Gastrocnemius medialis (tissue), 4 donors: ENCODE results near the gene KLHL25. TPM values are rescaled to one million over a fixed set of nuclear protein-coding genes. Genes with fewer than 3 reads are reported as not detected.
"Not testable (repeated sequence)": the region's sequence is repeated elsewhere in the genome, so short reads cannot be mapped to it uniquely, and the experiment has no call there.

Experiments
- ATAC-seq, 2 donors: fragments of 150-250 bp; one replicate each; pipeline ENCODE4 v1.9.1; 2016
- DNase-seq, 2 donors: peaks; one replicate each; pipeline ENCODE4 v3.0.0-alpha.2; 2019
- H3K27ac ChIP-seq, 4 donors: fragments of 200-600 bp; sonication (generic); 1 replicate in 1 of 4; 2 replicates in 3 of 4; pipeline ENCODE4 v1.5.1; 2016 to 2018; ENCODE audit warnings: mild to moderate bottlenecking in 2 of 4, moderate library complexity in 1 of 4
- H3K27me3 ChIP-seq, 3 donors: fragments of 200-600 bp; sonication (generic) in 2 of 3; 1 replicate in 1 of 3; 2 replicates in 2 of 3; pipeline versions ENCODE4 v1.5.1 to v1.6.0; 2016 to 2019; ENCODE audit warnings: mild to moderate bottlenecking in 1 of 3, moderate library complexity in 1 of 3
- H3K36me3 ChIP-seq, 2 donors: fragments of 200-600 bp; sonication (generic) in 1 of 2; one replicate each; pipeline ENCODE4 v1.5.1; 2017 to 2018
- H3K4me1 ChIP-seq, 2 donors: fragments of 200-600 bp; sonication (generic) in 1 of 2; one replicate each; pipeline ENCODE4 v1.5.1; 2016 to 2017; ENCODE audit warnings: mild to moderate bottlenecking in 2 of 2
- H3K4me3 ChIP-seq, 4 donors: fragments of 200-600 bp; sonication (generic) in 3 of 4; 1 replicate in 1 of 4; 2 replicates in 3 of 4; pipeline ENCODE4 v1.5.1; 2016 to 2019; ENCODE audit warnings: mild to moderate bottlenecking in 2 of 4
- H3K9me3 ChIP-seq, 3 donors: fragments of 200-600 bp; sonication (generic) in 2 of 3; 1 replicate in 1 of 3; 2 replicates in 2 of 3; pipeline ENCODE4 v1.5.1; 2016 to 2019
- POLR2A ChIP-seq, 2 donors: fragments of 450-650 bp; IDR thresholded peaks; one replicate each; pipeline ENCODE4 v1.6.1; 2017; ENCODE audit warnings: antibody characterized with exemption in 2 of 2, mild to moderate bottlenecking in 2 of 2, moderate library complexity in 2 of 2
- in situ Hi-C, 4 donors: fragments of 200-750 bp; cut with MboI; loops; one replicate each; pipeline versions ENCODE4 v1.15.0 to v1.8.0; 2017; ENCODE audit warnings: low sequenced_read_pairs in 4 of 4
- intact Hi-C: fragments of 100-400 bp; cut with DNase I; formaldehyde crosslinking; loops from one replicate; pipeline ENCODE4 v1.15.1; 2023; ENCODE audit warnings: low total_unique reads
- total RNA-seq, 4 donors: library from RNA; depleted of rRNA; stranded (reverse); fragments of >200 nt; gene quantifications; one replicate each; pipeline versions ENCODE4 v1.1.0 to v1.2.3, GENCODE V29; 2016
- TF ChIP-seq, protein P1 (sequence below), 5 experiments: fragments of 450-650 bp in 3 of 5; fragments of 200-600 bp in 2 of 5; sonication (generic) in 2 of 5; IDR thresholded peaks in 4 of 5; conservative IDR thresholded peaks in 1 of 5; 1 replicate in 4 of 5; 2 replicates in 1 of 5; pipeline ENCODE4 v1.5.1; 2016 to 2019; ENCODE audit warnings: antibody characterized with exemption in 5 of 5, mild to moderate bottlenecking in 3 of 5, moderate library complexity in 3 of 5

KLHL25 gene
- total RNA-seq, 4 donors from 2014 or later = 4.8 to 7.0 (median 6.8) TPM

DNA sequence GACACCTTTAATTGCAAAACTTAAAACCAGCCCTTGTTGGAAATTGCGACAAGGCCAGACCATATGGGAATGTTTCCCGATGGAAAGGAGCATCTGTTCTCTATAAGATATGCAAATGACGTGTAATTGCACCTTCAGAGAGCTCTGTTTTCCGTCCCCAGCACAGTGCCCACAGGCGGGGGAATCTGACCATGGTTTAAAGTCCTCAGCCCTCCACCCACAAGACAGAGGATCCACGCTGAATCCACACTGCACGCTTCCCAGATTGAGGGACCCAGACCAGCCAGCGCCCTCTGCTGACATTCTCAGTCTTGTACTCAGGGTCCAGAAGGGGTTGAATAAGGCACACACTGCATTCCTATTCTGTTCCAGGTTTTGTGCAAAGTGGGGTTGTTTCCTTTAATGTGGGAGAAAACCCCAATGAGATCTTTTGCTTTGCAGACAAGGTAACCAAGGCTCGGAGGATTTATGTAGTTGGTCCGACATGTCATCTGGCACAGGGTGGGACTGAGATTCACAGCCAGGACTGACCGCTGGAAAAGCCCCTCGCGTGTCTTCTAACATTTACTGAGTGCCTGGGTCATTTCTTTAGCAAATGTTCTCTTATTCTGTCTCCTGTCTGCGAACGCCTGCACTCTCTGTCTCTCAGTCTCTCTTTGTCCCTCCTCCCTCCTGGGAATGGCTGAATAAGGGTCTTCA lies 36.8 kb upstream of the KLHL25 start:
- Histone ChIP-seq H3K36me3 (no peaks in the 10 kb centered on the region), H3K27me3 (no peaks in the 10 kb centered on the region), H3K27ac (no peak overlapping the region), H3K4me1 (no peaks in the 10 kb centered on the region), H3K9me3 (no peaks in the 10 kb centered on the region), H3K4me3 (no peak overlapping the region)
- intact Hi-C loops = loop anchor here (1.0 to 5.0 kb wide), 3 partner anchors 31 to 101 kb away; no protein-coding TSS in a partner anchor
- TF ChIP-seq, protein P1, sequence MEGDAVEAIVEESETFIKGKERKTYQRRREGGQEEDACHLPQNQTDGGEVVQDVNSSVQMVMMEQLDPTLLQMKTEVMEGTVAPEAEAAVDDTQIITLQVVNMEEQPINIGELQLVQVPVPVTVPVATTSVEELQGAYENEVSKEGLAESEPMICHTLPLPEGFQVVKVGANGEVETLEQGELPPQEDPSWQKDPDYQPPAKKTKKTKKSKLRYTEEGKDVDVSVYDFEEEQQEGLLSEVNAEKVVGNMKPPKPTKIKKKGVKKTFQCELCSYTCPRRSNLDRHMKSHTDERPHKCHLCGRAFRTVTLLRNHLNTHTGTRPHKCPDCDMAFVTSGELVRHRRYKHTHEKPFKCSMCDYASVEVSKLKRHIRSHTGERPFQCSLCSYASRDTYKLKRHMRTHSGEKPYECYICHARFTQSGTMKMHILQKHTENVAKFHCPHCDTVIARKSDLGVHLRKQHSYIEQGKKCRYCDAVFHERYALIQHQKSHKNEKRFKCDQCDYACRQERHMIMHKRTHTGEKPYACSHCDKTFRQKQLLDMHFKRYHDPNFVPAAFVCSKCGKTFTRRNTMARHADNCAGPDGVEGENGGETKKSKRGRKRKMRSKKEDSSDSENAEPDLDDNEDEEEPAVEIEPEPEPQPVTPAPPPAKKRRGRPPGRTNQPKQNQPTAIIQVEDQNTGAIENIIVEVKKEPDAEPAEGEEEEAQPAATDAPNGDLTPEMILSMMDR (IDR thresholded peaks at IDR 0.05 in 4 of 5, conservative IDR thresholded peaks at IDR 0.05 in 1 of 5) = peak; percentile 55 to 74 (median 66)
- no peak for TF ChIP-seq POLR2A (IDR thresholded peaks at IDR 0.05)
- DNase-seq (peak; percentile 46 to 58), ATAC-seq (peak; percentile 80 to 95)
- in situ Hi-C loops = loop anchor here (5.0 to 25.0 kb wide), 8 partner anchors 89 to 537 kb away; no protein-coding TSS in a partner anchor

DNA sequence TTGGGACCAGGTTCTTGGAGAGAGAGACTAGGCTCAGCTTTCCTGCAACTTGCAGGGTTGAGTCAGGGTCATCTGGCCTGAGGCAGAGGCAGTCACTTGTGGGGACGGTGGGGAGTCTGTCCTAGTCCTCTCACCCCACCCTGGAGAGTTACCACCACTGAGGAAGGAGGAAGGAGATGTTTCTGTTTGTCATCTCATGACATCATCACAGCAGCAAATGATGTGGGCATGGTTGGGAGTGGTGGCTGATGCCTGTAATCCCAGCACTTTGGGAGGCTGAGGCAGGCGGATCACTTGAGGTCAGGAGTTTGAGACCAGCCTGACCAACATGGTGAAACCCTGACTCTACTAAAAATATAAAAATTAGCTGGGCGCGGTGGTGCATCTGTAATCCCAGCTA lies 35.0 kb upstream of the KLHL25 start:
- not testable (repeated sequence) for ATAC-seq, H3K27ac ChIP-seq, H3K4me3 ChIP-seq, DNase-seq, H3K36me3 ChIP-seq, H3K4me1 ChIP-seq, H3K9me3 ChIP-seq, H3K27me3 ChIP-seq
- intact Hi-C loops (loop anchor here (5.0 kb wide), 1 partner anchor 77 kb away; no protein-coding TSS in a partner anchor), in situ Hi-C loops (loop anchor here (5.0 to 25.0 kb wide), 8 partner anchors 87 to 535 kb away; no protein-coding TSS in a partner anchor)

DNA sequence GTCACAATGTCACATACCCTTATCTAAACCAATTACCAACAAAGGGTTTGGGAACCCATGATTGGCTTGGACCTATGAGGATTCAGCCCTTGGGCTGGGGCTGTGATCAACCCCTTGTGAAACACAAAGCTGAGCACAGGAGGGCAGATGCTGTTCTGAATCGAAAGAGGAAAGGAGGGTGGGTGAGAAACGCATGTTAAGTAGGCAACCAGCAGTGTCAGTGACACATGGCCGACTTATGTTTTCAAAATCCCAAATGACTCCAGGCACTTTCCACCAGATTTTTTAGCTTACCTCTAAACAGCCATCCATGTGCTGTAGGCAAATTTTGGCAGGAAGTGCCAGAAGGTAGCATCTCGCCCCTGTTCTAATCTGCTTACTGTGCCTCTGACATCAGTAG lies 34.1 kb upstream of the KLHL25 start:
- Histone ChIP-seq H3K27me3 (no peaks in the 10 kb centered on the region), H3K27ac (no peak overlapping the region), H3K4me3 (no peak overlapping the region), H3K9me3 (no peaks in the 10 kb centered on the region), H3K4me1 (no peaks in the 10 kb centered on the region), H3K36me3 (no peaks in the 10 kb centered on the region)
- in situ Hi-C loops = loop anchor here in 3 of 4 donors (25.0 kb wide), 3 partner anchors 217 to 342 kb away; no protein-coding TSS in a partner anchor
- TF ChIP-seq, protein P1 (IDR thresholded peaks at IDR 0.05 in 4 of 5, conservative IDR thresholded peaks at IDR 0.05 in 1 of 5) = no peak
- TF ChIP-seq POLR2A (IDR thresholded peaks at IDR 0.05) = no peak
- ATAC-seq (no peak), DNase-seq (no peak)
- intact Hi-C loops = no loop called here

DNA sequence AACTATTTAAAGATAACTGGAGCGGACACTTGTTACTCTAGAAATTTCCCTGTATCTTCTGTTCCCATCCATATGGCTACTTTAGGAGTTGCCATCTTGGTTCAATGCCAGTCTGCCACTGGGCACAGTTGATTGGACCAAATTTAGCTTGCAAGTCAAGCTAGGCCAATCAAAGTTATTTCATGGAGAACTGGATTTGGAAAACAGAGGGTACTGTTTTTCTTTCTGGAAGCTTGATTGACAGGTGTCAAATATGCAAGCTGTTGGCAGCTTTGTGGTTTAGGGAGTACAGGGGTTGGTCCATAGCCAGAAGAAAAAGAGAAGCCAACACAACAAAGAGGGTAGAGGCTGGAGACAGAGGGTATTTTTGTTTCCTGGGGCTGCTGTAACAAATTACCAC lies 33.4 kb upstream of the KLHL25 start:
- Histone ChIP-seq H3K4me3 (no peak overlapping the region), H3K4me1 (no peaks in the 10 kb centered on the region), H3K9me3 (no peaks in the 10 kb centered on the region), H3K36me3 (no peaks in the 10 kb centered on the region), H3K27me3 (no peaks in the 10 kb centered on the region), H3K27ac (no peak overlapping the region)
- no peak for DNase-seq
- in situ Hi-C loops (loop anchor here in 3 of 4 donors (25.0 kb wide), 3 partner anchors 216 to 341 kb away; no protein-coding TSS in a partner anchor), intact Hi-C loops (no loop called here)
- ATAC-seq = no peak
- no peak for TF ChIP-seq POLR2A (IDR thresholded peaks at IDR 0.05)
- TF ChIP-seq, protein P1 (IDR thresholded peaks at IDR 0.05 in 4 of 5, conservative IDR thresholded peaks at IDR 0.05 in 1 of 5) = no peak

DNA sequence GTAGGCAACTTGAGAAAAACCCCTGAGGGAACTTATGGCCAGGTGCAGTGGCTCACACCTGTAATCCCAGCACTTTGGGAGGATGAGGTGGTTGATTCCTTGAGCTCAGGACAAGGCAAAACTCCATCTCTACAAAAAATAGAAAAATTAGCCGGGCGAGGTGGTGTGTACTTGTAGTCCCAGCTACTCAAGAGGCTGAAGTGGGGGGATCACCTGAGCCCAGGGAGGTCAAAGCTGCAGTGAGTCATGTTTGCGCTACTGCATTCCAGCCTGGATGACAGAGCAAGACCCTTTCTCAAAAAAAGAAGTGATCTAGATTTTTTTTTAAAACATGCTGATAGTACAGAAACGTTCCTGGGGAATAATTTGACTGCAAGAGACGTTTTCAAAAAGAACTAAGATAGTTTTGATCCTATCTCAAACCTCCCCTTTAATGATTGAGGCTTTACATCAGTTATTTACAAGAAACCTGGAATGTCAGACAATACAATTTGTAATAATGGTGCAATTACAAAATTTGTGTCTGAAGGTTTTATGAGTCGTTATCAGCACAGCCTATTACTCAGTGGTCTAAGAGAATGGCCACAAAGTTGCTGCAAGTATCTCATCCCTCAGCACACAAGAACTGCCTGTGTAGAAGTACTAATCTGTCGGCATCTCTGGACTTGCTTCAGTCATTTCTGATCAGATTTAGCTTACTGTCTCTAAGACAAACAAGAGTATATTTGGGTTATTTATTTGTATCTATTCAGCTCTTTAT lies 32.2 kb upstream of the KLHL25 start:
- in situ Hi-C loops = loop anchor here in 3 of 4 donors (25.0 kb wide), 3 partner anchors 215 to 340 kb away; no protein-coding TSS in a partner anchor
- Histone ChIP-seq H3K36me3 (no peaks in the 10 kb centered on the region), H3K27ac (no peak overlapping the region), H3K4me1 (no peaks in the 10 kb centered on the region), H3K27me3 (no peaks in the 10 kb centered on the region), H3K9me3 (no peaks in the 10 kb centered on the region), H3K4me3 (no peak overlapping the region)
- intact Hi-C loops = no loop called here
- TF ChIP-seq, protein P1 (IDR thresholded peaks at IDR 0.05 in 4 of 5, conservative IDR thresholded peaks at IDR 0.05 in 1 of 5) = no peak
- no peak for TF ChIP-seq POLR2A (IDR thresholded peaks at IDR 0.05)
- ATAC-seq = no peak
- no peak for DNase-seq
